ENCODE data around the gene SCART1.

- no peak for TF ChIP-seq SP1 (IDR thresholded peaks at IDR 0.05; ENCODE audit: low read depth, low read length)
- TF ChIP-seq CBFB (IDR thresholded peaks at IDR 0.05; ENCODE audit: low read depth): no peak
- no peak for TF ChIP-seq EZH2 (IDR thresholded peaks at IDR 0.05; ENCODE audit: borderline replicate concordance, control insufficient read depth, low read depth, low read length)
- TF ChIP-seq POLR2A (IDR thresholded peaks at IDR 0.05; ENCODE audit: low read depth, low read length): no peak
- TF ChIP-seq, protein P1, sequence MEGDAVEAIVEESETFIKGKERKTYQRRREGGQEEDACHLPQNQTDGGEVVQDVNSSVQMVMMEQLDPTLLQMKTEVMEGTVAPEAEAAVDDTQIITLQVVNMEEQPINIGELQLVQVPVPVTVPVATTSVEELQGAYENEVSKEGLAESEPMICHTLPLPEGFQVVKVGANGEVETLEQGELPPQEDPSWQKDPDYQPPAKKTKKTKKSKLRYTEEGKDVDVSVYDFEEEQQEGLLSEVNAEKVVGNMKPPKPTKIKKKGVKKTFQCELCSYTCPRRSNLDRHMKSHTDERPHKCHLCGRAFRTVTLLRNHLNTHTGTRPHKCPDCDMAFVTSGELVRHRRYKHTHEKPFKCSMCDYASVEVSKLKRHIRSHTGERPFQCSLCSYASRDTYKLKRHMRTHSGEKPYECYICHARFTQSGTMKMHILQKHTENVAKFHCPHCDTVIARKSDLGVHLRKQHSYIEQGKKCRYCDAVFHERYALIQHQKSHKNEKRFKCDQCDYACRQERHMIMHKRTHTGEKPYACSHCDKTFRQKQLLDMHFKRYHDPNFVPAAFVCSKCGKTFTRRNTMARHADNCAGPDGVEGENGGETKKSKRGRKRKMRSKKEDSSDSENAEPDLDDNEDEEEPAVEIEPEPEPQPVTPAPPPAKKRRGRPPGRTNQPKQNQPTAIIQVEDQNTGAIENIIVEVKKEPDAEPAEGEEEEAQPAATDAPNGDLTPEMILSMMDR (IDR thresholded peaks at IDR 0.05 in 2 of 3, conservative IDR thresholded peaks at IDR 0.05 in 1 of 3; ENCODE audit: control insufficient read depth in 2 of 3, extremely low read depth in 1 of 3, insufficient read depth in 1 of 3, low read depth in 3 of 3, low read length in 3 of 3): no peak
- TF ChIP-seq, protein P2, sequence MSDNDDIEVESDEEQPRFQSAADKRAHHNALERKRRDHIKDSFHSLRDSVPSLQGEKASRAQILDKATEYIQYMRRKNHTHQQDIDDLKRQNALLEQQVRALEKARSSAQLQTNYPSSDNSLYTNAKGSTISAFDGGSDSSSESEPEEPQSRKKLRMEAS (IDR thresholded peaks at IDR 0.05; ENCODE audit: low read depth, low read length): no peak
- TF ChIP-seq YY1 (IDR thresholded peaks at IDR 0.05; ENCODE audit: low read depth, low read length): no peak
- no peak for TF ChIP-seq ZZZ3 (IDR thresholded peaks at IDR 0.05; ENCODE audit: control insufficient read depth, insufficient read length, low read depth)
Measured at GRCh38 chr10:133445268-133445732, 8.4 kb upstream of the SCART1 start.
